ENCODE measurements around the gene SIGLEC15.

Gene SIGLEC15

DNA sequence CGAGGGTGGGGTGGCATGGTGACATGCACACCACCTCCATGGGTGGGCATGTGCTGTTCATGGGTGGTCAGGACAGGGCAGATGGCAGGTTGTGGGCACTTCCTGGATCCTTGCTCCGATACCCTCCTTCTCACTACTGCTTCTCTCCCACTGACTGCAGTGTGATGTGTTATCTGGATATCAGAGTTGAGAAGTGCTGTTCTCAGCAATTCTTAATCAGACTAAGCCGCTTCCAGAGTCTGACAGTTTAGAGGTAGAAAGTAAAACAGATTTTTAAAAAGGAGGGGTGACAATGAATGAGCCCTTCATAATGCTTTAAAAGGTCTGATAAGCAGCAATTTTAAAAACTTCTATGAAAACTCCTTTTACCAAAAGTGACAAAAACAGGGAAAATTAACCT is 33.9 kb downstream of the SIGLEC15 start:
- TF ChIP-seq EZH2phosphoT487 (IDR thresholded peaks at IDR 0.05; ENCODE audit: low read length) = no peak
- TF ChIP-seq, protein P1, sequence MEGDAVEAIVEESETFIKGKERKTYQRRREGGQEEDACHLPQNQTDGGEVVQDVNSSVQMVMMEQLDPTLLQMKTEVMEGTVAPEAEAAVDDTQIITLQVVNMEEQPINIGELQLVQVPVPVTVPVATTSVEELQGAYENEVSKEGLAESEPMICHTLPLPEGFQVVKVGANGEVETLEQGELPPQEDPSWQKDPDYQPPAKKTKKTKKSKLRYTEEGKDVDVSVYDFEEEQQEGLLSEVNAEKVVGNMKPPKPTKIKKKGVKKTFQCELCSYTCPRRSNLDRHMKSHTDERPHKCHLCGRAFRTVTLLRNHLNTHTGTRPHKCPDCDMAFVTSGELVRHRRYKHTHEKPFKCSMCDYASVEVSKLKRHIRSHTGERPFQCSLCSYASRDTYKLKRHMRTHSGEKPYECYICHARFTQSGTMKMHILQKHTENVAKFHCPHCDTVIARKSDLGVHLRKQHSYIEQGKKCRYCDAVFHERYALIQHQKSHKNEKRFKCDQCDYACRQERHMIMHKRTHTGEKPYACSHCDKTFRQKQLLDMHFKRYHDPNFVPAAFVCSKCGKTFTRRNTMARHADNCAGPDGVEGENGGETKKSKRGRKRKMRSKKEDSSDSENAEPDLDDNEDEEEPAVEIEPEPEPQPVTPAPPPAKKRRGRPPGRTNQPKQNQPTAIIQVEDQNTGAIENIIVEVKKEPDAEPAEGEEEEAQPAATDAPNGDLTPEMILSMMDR (IDR thresholded peaks at IDR 0.05; ENCODE audit: low read length) = no peak
- no peak for DNase-seq
- Histone ChIP-seq H3K27me3 (replicated peaks; ENCODE audit: insufficient read depth, low read length) (no peaks in the 10 kb centered on the region), H3K4me3 (ENCODE audit: low read length) (no peak overlapping the region), H4K20me1 (ENCODE audit: insufficient read depth, low read length) (no peaks in the 10 kb centered on the region), H3K9me3 (replicated peaks; ENCODE audit: insufficient read depth, low read length) (no peaks in the 10 kb centered on the region), H3K9ac (ENCODE audit: low read length) (no peak overlapping the region), H3F3A (ENCODE audit: insufficient read depth, low read length) (no peaks in the 10 kb centered on the region), H3K9me2 (replicated peaks; ENCODE audit: insufficient read depth, low read length) (no peaks in the 10 kb centered on the region), H3K79me2 (ENCODE audit: low read length) (no peaks in the 10 kb centered on the region), H3K36me3 (replicated peaks; ENCODE audit: insufficient read depth, low read length) (no peaks in the 10 kb centered on the region), H3K4me2 (ENCODE audit: low read depth, low read length) (no peak overlapping the region), H3K4me1 (ENCODE audit: low read length) (no peaks in the 10 kb centered on the region), H2AFZ (ENCODE audit: low read length) (no peak overlapping the region), H3K27ac (ENCODE audit: low read length) (no peak overlapping the region)

DNA sequence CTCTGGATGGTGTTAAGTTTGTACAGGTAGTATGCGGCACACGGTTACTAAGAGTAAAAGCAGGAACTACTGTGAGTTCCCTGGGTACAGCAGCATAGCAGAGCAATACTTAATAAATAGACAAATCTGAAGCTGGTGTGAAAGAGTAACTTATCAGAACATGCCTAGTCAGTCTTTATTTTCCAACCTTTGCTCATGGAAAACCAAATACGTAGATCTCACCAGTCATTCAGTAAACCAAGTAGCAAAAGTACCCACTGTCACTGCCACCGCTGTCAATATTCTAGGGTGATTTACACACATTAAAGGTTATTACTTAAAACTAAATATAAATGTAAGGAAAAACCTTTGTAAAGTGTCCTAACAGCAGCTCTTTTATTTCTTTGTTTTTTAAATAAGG is 35.0 kb downstream of the SIGLEC15 start:
- DNase-seq = no peak
- TF ChIP-seq, protein P1 (IDR thresholded peaks at IDR 0.05; ENCODE audit: low read length) = no peak
- Histone ChIP-seq H3K79me2 (ENCODE audit: low read length) (no peaks in the 10 kb centered on the region), H3K36me3 (replicated peaks; ENCODE audit: insufficient read depth, low read length) (0 out of 2 replicates have a peak, but pooled peaks cover 3% of the 10 kb centered on the region), H3K9me3 (replicated peaks; ENCODE audit: insufficient read depth, low read length) (no peaks in the 10 kb centered on the region), H3K4me2 (ENCODE audit: low read depth, low read length) (no peak overlapping the region), H3K9ac (ENCODE audit: low read length) (no peak overlapping the region), H3K27ac (ENCODE audit: low read length) (no peak overlapping the region), H3K4me3 (ENCODE audit: low read length) (no peak overlapping the region), H3F3A (ENCODE audit: insufficient read depth, low read length) (no peaks in the 10 kb centered on the region), H4K20me1 (ENCODE audit: insufficient read depth, low read length) (no peaks in the 10 kb centered on the region), H3K9me2 (replicated peaks; ENCODE audit: insufficient read depth, low read length) (no peaks in the 10 kb centered on the region), H2AFZ (ENCODE audit: low read length) (no peak overlapping the region), H3K27me3 (replicated peaks; ENCODE audit: insufficient read depth, low read length) (no peaks in the 10 kb centered on the region), H3K4me1 (ENCODE audit: low read length) (no peaks in the 10 kb centered on the region)

DNA sequence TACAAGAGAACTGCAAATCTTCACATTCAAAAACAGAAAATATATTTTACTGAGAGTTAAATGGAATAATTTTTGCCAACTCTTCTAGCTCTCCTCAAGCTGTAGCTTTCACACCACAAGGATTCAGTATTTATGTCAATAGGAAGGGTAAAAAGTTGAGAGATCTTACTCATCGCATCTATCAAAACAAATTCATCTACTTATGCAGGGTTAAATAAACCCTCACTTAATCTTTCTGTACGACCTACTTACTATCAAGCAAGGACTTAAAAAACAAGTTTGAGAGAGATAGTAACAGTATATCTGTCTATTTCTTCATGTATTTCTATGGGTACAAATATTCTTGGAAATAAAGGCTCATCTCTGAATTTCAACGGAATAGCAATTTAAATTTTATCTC is 35.5 kb downstream of the SIGLEC15 start:
- H3K4me1 ChIP-seq (ENCODE audit: low read length) = no peaks in the 10 kb centered on the region
- H3K9ac ChIP-seq (ENCODE audit: low read length) = no peak overlapping the region
- no peak overlapping the region for H2AFZ ChIP-seq (ENCODE audit: low read length)
- 0 out of 2 replicates have a peak, but pooled peaks cover 3% of the 10 kb centered on the region for H3K36me3 ChIP-seq (replicated peaks; ENCODE audit: insufficient read depth, low read length)
- no peaks in the 10 kb centered on the region for H3K79me2 ChIP-seq (ENCODE audit: low read length)
- H3K9me2 ChIP-seq (replicated peaks; ENCODE audit: insufficient read depth, low read length) = no peaks in the 10 kb centered on the region
- H3F3A ChIP-seq (ENCODE audit: insufficient read depth, low read length) = no peaks in the 10 kb centered on the region
- no peak overlapping the region for H3K4me3 ChIP-seq (ENCODE audit: low read length)
- no peak for DNase-seq
- H3K27ac ChIP-seq (ENCODE audit: low read length) = no peak overlapping the region
- H3K27me3 ChIP-seq (replicated peaks; ENCODE audit: insufficient read depth, low read length) = no peaks in the 10 kb centered on the region
- H3K4me2 ChIP-seq (ENCODE audit: low read depth, low read length) = no peak overlapping the region
- H4K20me1 ChIP-seq (ENCODE audit: insufficient read depth, low read length) = no peaks in the 10 kb centered on the region
- no peaks in the 10 kb centered on the region for H3K9me3 ChIP-seq (replicated peaks; ENCODE audit: insufficient read depth, low read length)
- TF ChIP-seq EZH2phosphoT487 (IDR thresholded peaks at IDR 0.05; ENCODE audit: low read length) (no peak), EZH2 (optimal IDR thresholded peaks at IDR 0.05; ENCODE audit: low read depth, low read length) (no peak)
- TF ChIP-seq, protein P1 (IDR thresholded peaks at IDR 0.05; ENCODE audit: low read length) = no peak
